ENCODE data around the gene NCF4.

The NCF4 gene

DNA sequence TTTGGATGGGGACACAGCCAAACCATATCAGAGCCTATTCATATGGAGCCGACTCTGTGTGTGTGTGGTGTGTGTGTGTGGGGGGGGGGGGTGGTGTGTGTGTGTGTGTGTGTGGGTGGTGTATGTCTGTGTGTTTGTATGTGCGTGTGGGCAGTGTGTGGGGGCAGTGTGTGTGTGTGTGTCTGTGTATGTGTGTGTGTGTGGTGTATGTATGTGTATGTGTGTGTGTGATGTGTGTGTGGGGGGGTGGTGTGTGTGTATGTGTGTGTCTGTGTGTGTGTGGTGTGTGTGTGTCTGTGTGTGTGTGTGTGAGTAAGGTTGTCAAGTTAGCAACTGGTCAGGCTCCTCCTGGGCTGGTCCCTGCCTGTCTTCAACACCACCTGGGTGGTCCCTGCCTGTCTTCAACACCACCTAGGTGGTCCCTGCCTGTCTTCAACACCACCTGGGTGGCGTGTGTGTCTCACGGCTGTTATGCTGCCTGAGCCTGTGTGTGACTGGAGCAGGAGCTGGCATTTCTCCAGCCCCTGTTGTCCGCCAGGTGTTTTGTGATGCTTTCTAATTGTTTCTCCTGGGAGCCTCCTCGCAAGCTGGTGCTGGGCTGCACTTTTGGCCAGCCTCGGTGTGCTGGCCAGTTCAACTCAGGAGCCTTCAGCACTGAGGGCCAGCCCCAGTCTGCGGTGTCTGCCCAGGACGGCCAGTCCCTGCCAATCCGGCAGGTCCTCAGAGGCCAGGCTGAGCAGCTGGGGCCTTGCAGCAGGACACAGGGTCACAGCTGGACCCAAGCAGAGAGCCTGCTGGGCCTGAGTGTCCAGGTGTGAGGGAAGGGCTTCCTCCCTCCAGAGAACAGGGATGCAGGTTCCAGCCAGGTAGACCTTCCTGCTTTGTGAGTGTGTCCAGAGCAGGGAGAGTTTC, 22.4 kb upstream of the NCF4 start:
- DNase-seq (ENCODE audit: low read depth): no peak

DNA sequence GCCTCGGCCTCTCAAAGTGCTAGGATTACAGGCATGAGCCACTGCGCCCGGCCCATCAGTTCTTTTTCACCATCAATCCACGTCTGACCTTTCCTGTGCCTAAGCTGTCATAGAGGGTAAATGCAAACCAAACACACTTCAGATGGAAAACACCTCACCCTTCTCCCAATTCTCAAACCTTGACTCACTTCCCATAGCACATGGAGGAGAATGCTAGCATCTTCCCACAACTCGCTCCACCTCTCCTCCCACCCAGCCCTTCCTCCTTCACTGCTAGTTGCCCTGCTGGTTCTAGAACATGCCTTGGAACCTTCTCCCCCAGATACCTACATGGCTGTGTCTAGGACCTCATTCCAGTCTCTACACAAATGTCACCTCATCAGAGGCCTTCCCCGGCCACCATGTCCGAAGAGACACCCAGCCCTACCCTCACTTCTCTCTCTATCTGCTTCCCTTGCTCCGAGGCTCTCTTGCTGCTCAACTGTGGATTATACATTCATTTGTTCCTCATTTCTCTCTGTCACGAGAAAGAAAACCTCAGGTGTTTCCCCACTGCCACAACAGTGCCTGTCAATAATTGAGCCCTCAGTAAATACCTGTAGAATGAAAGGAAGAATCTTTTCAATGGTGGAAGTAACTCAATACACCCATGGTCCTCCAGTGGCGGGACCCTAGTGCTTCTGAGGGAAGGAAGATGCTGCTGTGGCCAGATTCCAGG, 21.3 kb upstream of the NCF4 start:
- DNase-seq (ENCODE audit: low read depth): no peak

DNA sequence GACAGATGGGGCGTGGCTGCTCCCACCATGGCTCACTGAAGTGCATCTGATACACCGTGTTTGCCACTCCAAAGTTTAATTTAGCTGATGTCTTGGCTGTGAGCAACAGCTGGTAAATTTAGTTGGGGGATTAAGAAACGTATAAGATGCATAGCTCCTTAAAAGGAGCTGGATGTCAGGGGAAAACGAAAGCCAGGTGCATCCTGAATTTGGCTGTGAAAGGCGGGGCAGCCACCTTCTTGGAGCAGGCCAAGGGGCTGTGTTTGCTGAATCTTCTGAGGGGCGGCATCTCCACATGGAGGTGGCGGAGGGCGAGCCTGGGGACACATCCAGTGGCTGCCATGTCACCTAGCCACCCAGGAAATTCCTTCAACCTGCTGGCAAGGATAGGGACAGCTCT, 20.7 kb upstream of the NCF4 start:
- no peak for DNase-seq (ENCODE audit: low read depth)

DNA sequence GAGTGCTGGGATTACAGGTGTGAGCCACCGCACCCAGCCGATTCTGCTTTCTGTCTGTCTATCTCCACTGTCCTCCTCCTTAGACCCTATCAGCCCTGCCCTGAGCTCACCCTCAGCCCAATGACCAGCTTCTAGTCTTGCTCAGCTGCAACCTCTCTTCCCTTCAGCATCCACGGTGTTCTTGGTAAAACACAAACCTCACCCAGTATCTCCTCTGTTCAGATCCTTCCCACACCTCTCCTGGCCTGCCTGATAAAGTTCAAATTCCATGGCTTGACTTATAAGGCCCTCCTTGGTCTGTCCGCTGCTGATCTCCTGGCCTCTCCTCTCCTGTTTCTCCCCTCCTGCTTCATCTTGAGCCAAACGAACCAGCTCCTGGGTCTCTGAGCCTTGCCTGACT, 14.5 kb upstream of the NCF4 start:
- DNase-seq (ENCODE audit: low read depth): no peak

DNA sequence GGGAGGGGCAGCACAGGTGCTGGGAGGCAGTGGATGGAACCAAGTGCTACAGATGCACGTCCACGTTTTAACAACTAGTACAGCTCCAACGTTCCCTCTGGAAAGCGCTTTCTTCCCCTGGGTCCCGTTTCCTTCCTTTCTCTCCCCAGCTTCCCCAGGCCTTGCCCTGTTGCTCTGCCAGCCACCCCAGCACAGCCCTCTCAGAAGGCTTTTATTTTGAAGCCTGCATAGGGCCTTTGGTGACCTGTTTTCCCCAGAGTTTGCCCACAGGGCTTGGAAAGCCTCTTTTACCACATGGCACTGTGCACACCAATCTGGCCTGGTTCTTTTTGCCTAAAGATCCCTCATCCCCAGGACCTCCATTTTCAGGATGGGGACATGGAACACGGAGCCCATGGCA, 13.9 kb upstream of the NCF4 start:
- no peak for DNase-seq (ENCODE audit: low read depth)

DNA sequence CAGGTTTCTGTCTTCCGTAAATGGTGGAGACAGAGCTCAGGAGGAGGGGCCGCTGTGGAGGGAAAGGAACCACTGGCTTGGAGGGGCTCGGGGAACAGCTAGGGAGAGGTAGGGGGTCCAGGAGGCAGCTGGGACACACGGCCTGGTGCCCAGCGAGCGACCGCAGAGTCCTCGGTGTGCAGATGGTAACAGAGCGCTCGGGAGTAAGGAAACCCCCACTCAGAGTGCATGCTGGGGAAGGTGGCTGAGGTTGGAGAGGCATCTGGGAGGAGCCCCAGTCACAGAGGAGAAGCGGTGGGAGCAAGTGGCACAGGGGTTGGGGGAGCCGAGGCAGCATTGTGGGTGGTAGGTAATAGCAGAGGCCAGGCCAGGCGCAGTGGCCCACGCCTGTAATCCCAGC, 10.8 kb upstream of the NCF4 start:
- no peak for DNase-seq (ENCODE audit: low read depth)

DNA sequence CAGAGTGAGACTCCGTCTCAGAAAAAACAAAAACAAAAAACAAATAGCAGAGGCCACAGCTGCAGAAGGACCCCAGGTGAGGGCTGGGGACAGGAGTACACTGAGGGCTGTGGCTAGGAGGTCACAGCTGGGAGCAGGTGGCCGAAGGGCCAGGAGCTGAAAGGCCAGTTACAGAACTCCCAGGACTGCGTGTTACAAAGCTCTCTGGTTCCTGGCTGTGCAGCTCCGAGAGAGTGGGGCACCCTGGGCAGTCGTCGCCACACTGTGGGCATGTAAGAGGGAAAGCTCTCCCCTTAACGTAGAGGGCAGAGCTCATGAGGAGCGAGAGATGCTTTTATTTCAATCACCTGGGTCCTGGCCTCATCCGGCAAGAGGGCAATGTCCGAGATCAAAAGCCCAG, 10.1 kb upstream of the NCF4 start:
- DNase-seq (ENCODE audit: low read depth): no peak

DNA sequence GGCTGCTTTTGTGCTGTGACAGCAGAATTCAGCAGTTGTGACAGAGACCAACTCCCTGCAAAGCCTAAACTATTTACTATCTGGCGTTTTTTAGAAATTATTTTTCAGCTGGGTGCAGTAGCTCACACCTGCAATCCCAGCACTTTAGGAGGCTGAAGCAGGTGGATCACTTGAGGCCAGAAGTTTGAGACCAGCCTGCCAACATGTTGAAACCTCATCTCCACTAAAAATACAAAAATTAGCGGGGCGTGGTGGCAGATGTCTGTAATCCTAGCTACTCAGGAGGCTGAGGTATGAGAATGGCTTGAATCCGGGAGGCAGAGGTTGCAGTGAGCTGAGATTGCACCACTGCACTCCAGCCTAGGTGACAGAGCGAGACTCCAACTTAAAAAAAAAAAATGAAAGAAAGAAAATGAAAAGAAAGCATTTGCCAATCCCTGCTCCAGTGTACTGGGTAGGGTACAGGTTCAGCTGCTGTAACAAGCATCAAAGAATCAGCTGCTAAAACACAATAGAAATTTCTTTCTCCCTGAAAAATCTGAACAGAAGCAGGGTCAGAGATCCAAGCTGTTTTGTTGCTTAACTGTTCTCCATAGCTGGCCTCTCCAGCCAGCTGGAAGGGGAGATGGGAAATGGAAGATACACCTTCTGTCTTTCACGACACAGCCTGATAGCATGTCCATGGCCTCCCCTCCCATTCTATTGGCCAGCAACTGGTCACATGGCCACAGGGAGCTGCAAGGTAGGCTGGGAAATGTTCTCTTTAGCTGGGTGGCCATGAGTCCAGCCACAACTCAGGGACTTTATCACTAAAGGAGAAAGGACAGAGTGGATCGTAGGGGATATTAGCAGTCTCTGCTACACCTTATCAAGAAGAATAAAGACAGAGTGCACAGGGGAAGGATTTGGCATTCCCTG, 8.5 kb upstream of the NCF4 start:
- no peak for DNase-seq (ENCODE audit: low read depth)

DNA sequence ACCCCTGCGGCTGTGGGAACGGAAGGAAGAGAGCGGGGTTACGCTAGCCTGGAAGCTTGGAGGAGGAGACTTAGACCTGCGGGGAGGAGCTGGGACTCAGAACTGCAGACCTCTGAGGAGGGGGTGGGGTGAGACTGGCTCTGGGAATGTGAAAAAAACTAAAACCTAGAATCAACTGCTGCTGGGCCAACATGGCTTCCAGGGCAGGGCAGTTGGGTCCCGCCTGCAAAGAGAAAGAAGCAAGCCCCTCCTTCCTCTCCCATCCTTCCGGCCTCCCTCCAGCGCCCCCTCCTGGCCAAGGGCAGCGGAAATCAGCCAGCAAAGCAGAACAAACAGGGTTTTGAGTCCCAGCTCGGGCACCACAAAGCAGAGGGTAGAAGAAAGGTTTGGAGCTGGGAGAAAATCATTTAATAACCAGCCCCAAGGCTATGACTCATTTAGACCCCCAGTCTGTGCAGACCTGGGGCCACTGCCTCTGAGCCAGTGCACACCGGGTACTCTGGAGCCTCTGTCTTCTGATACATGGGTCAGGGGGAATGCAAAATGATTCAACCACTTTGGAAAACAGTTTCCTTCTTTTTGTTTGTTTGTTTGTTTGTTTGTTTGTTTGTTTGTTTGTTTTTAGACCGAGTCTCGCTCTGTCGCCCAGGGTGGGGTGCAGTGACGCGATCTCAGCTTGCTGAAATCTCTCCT, 7.3 kb upstream of the NCF4 start:
- peak; percentile 84 for DNase-seq (ENCODE audit: low read depth)

DNA sequence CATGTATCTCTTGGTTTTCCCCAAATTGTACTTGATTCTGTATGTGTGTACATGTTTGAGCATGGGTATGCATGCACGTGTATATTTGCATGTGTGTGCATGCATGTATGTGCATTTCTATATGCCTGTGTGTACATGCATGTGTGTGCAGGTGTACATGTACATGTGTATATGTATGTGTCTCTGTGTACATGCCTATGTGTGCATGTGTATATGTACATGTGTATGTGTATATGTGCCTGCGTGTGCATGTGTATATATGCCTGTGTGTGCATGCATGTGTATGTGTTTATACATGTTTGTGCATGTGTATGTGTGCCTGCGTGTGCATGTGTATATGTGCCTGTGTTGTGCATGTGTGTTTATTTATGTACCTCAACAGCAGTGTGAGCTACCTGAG, 5.3 kb upstream of the NCF4 start:
- DNase-seq (ENCODE audit: low read depth): no peak

DNA sequence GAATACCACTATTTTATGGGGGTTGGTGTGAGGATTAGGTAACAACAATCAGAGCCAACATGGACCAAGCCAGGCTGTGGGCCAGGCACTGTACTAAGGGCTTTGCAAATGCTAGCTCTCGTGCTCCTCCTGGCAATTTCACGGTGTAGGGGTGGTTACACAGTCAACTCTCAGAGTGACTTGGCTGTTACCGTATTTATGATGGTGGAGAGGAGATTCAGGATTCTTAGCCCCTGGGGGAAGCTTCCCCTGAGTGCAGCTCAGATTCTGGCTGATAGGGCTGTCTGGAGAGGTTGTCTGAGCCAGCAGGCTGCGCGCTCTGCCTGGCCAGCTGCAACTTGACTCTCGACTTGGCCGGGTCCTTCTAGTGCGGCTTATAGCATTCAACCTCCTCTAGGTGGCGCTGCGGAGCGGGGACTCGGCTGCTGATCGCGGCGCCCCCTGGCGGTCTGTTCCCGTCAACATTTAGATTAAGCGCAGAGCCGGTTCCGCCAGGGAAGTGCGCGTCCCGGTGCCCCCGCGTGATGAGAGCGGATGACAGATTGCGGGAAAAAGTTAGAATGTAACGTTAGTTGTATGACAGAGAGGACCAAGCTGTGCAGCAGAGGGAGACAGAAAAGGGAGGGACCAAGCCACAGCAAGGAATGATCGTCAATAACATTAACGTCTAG, 4.5 kb upstream of the NCF4 start:
- DNase-seq (ENCODE audit: low read depth): peak; percentile 99

DNA sequence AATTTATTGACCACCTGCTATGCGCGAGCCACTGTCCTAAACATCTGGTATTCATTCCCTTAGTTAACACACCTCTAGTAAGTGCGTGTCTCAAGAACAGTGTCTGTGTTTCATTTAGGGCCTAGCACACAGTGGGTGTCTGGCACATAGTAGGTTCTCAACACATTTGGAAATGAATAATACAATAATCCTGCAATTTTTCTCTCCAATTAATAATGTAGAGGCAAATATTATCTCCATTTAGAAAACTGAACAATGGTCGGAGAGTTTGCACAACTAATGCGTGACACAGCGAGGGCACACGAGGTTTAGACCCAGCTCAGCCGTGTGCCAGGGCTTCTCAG, 4.0 kb upstream of the NCF4 start:
- DNase-seq (ENCODE audit: low read depth): no peak

DNA sequence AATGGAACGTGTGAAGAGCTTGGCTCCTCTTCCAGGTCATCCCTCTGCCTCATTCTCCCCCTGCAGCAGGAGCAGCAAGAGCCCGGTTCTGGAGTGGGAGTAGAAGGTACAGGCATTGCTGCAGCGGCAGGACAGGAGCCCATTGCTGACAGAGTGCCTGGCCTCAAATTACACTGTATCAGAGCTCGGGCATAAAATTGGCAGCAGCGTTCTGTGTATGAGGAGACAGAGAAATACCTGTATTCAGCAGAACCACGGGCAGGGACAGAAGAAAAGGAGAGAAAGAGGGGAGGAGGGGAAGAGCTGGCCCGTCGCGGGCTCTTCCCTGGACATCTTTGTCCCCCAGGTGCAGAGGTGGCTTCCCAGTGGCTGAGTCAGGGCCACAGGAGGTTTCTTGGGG, 2.6 kb upstream of the NCF4 start:
- DNase-seq (ENCODE audit: low read depth): no peak

DNA sequence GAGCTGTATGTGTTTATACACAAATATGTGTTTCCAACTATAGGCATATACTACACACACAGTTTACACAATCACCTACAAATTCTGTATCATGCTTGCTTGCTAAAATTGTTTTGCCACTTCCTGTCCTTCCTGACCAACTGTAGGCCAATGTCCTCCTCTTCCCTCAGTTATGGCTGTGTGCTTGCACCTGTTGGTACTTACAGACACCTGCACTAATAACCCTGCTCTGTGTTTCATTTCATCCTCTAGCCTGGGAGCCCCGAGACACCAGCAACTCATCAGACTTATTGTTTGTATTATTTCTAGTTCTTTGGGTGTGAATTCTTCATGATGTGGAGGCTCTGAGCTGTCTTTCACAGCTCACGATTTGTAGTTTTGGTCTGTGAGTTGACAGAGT, 1.8 kb upstream of the NCF4 start:
- DNase-seq (ENCODE audit: low read depth): no peak

DNA sequence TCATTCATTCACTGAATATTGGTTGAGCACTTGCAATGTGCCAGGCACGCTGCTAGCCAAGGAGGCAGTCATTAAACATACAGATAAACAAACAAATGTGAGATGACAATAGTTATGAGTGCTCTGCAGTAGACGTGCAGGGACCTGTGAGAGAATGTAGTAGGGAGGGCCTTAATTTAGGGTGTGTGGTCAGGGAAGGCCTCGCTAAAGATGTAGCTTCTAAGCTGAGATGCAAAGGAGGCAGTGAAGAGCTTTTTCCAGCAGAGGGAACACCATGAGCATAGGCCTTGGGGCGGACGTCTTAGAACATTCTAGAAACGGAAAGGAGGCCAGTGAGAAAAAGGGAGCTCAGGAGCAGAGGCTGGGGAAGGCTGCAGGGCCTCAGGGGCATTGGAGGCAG, 789 bp upstream of the NCF4 start:
- no peak for DNase-seq (ENCODE audit: low read depth)

DNA sequence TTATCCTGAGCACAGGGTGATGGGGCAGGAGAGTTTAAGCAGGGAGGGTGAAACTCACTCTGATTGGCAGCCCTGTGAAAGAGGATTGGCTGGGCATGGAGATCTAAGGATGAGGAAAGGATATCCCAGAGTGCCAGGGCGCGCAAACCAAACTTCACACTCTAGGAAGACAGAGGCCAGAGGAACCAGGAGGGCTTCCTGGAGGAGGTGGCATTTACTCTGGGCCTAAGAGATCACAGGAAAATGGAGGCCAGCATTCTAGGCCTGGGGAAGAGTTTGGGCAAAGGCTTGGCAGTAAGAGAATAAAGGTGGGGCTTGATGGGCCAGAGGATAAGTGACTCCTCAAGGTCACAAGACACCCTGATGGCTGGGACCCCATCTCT, 377 bp upstream of the NCF4 start:
- no peak for DNase-seq (ENCODE audit: low read depth)

DNA sequence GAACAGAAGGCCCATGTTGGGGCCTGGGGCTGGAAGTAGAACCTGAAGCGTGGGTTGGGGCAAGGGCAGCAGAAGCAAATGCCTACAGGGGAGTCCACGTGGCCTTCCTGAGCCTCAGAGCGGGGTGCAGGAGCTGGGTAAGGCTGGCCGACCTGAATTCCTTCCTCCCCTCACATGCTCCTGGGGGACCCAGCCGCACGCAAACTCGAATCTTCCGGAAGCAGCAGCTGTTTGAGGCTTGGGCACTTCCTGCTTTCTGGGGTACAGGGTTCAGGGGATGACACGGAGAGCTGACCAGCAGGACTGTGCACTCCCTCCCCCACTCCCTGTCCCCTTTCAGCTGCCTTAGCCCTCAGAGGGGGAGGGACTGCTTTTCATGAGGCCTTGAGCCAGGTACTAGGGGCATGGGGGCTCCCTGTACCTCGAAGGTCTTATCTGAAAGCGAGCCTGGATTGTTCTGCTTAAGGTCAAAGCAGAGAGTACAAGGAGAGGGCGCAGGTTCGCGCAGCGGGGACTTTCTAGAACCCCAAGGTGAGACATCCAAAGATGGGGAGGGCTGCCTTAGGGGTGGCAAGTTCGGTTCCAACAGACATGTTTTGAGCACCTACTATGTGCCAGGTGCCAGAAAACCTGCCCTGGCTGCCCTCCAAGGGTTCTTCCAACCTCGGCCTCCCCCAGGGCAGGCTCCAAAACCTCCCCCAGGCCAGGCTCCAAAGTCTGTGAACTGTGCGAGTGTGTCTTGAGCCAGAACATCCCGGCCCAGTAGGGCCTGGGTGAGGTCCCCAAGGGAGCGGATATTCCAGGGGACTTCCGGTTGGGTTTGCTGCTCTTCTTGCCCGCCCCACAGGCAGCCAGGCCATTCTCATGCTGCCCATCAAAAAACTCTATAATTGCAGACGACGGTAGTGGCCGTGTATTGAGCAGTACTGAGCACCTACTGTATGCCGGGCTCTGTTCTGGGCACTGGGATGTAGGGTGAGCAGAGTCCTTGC, 1.7 kb downstream of the NCF4 start:
- no peak for DNase-seq (ENCODE audit: low read depth)

DNA sequence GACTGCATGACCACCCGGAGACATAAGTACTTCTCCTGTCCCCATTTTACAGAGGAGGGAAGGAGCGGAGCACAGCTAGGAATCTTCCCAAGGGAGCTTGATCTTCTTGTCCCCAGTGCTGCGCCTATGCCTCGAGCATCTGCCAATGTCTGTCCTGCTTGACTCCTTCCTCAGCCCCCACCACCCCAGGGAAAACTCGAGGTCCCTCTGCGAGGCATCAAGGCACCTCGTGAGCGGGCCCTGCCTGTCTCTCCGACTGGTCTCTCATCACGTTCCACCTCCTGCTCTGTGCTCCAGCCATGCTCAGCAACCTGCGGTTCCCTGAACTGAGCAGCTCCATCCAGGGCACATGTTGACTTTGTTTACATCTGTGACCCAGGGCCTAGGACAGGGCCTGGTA, 2.5 kb downstream of the NCF4 start:
- no peak for DNase-seq (ENCODE audit: low read depth)

DNA sequence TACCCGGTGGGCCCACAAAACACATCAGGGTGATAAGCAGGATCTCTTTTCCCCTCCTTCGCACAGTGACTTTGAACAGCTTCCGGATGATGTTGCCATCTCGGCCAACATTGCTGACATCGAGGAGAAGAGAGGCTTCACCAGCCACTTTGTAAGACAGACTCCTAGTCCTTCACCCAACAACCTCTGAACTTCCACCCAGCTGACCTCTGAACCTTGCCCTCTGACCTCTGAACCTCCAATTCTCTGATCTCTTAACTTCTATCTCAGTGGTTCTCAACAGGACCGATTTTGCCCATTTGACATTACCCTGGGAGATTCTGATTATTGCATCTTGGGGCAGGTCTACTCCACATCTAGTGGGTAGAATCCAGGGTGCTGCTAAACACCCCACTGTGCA, 3.2 kb downstream of the NCF4 start:
- no peak for DNase-seq (ENCODE audit: low read depth)
